CD4-positive, alpha-beta T cell treated with Interleukin-4 for 4 hours (primary cell): ENCODE measurements around the gene CD5L.

Source experiments
- DNase-seq: peaks from one replicate; pipeline ENCODE4 v3.0.0-alpha.2; 2020

The CD5L gene

DNA sequence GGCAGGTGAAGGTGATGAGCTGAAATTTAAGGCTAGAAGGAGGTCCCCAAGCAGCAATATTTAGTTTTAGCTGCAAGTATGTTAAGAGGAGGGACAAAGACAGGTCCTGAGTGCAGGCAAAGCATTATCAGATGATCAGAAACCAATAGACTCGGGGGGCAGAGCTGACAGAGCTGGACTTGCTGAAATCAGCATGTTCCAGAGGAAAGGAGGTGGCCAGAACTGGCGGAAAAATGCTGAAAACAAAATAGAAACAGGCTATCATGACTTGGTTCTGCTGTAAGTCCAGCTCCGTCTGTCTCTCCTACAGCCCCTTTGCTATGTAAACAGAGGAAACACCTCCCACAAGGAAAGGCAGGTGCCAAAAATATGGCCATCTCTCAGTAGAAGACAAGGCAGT lies at the start of gene CD5L:
CD5L (minus strand) TSS at position 101 of the 400 bp plus-strand sequence. CDS start 107 bp downstream, outside the sequence.
- DNase-seq: no peak

DNA sequence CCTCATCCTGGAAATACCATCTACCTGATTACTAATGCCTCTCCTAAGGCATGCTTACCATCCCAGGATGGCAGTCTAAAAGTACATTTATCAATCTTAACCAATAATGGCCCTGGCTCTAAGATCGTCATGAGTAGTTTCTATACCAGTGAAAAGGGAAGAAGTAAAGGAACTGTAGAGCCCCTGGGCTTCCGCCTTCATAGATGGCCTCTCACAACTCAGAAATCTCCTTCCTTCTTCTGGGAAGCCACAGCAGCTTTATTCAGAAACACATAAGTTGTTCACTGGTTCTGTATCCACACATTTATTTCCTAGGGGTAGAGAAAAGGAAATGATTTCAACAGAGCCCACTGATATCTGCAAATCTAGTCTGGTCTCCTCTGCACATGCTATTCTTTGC lies 41.0 kb upstream of the CD5L start:
- DNase-seq: no peak

DNA sequence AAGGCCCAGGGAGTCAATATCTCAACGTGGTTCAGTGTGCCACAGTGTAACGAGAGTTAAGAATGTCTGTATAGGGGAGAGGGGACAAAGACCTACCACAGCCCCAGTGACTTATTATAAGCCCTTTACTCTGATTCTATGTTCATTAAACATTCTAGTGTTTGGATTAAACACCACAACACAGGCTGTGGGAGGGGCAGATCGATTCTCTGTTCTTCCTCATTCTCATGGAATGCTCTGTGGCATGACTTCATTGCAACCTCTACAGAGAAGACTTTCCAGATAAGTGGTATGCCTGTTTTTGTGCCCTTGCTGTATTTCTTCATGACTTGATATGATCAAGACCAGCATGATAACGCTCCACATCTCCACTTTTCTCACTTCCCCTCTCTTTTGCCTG lies 39.0 kb upstream of the CD5L start:
- DNase-seq: no peak

DNA sequence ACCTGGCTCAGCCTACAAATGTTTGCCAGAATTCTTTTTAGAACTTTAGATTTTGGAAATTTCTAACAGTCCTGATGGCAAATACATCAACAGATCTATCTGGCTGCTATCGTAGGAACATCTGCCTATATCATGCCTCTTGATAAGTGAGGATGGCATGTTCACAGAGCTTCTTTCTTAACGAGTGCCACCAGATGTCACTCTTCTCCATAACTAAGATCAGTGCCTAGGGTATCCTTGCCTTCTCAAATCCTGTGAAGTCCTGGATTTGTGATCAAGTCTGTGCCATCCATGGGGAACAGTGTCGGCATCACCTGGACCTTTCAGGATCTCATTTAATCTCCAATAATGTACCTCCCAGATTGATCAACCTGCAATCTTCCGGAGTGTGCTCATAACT lies 36.5 kb upstream of the CD5L start:
- DNase-seq: no peak

DNA sequence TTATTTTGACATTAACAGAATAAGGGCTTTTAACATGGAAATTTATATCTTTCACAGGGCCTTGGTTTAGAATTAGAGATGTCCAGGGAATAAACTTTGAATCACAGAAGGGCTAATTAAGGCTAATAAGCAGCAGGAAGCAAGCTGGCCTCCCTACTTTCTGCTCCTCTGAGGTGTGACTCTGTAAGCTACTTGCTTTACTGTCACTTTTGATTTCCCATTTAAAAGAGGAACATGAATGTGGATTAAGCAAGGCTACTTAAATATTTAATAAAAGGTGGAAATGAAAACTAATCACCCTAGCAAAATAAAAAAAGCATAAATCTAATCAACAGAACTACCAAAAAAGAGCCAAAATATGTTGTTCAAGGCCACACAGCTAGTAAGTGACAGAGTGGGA lies 28.9 kb upstream of the CD5L start:
- no peak for DNase-seq

DNA sequence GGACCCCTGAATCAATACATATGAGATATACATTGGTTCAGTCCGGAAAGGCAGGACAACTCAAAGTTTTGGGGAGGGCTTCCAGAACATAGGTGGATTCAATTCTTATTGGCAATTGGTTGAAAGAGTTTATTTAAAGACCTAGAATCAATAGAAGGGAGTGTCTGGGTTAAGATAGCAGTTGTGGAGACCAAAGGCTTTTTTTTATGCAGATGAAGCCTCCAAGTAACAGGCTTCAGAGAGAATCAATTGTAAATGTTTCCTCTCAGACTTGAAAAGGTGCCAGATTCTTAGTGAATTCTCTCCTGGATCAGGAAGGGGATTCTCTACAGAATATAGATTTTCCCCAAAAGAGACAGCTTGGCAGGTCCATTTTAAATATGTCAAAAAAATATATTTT lies 27.0 kb upstream of the CD5L start:
- DNase-seq: no peak

DNA sequence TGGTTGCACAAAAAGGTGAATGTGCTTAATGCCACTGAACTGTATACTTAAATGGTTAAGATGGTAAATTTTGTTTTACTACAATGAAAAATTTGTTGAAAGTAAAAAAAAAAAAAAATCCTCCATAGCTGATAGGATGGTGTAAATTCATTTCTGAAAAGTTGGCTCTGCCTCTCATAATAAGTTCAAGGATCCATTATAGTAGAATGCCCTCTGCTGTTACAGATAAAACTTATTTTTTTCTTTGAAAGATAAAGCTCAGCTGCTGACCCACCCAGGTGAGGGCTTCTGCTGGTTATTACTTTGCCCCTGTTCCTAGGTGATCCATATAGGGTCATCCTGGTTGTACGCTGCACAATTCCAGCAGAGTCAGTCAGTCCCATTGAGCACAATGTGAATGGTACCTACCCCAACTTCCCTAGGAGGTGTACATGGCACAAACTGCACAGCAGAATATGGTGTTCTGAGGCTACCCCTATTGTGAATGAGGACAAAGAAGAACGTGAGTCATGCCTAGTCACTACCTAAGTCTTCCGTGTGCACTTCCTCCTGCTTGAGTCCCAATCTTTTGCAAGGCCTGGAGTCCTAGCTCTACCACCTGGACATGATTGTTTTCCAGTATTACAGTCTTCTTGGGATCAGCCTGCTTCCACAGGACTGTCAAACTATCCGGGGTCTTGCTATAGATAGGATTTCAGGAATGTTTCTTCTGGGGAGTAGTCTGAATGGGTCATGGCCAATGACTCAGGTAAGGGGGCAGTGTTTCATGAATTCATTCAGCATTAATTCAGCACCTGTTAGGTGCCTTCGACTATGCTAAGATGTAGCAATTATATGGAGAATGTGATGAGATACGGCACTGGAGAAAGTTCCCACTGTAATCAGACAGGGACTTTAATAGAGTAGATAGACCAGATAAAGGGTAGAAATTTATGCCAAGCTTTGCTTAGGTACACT lies 20.8 kb upstream of the CD5L start:
- no peak for DNase-seq

DNA sequence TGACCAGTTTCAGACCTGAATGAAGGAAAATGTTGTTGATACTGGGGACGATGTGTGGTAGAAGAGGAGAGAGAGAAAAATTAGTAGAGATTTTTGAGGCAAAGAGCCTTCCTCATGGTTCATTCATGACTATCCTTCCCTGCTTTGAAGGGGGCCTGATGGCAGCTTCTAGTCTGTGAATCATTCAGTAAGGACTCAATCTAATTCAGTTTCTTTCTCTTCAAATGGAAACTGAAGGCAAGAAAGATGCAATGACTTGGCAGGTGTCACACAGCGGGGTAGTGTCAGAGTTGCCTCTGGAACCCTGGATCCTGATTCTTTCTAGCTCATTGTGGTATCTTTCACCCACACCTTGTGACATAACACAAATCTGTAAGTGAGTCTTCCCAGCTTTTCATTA lies 14.9 kb upstream of the CD5L start:
- no peak for DNase-seq

DNA sequence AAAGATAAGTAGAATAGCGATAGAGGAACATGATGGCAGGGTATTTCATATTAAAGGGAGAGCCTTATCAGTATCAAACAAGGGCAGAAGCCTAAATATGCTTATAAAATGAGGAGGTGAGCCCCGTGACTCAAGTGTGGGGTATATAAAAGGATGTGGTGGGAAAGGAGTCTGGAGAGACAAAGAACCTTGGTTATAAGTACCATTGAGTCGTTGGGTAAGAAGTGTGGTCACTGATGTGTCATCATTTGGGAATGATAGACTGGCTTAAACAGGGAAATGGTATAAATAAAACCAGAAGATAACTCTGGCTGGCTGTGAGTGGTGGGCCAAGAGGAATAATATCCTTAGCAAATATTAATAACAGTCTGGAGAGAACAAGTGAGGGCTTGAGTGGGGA lies 10.9 kb upstream of the CD5L start:
- no peak for DNase-seq

DNA sequence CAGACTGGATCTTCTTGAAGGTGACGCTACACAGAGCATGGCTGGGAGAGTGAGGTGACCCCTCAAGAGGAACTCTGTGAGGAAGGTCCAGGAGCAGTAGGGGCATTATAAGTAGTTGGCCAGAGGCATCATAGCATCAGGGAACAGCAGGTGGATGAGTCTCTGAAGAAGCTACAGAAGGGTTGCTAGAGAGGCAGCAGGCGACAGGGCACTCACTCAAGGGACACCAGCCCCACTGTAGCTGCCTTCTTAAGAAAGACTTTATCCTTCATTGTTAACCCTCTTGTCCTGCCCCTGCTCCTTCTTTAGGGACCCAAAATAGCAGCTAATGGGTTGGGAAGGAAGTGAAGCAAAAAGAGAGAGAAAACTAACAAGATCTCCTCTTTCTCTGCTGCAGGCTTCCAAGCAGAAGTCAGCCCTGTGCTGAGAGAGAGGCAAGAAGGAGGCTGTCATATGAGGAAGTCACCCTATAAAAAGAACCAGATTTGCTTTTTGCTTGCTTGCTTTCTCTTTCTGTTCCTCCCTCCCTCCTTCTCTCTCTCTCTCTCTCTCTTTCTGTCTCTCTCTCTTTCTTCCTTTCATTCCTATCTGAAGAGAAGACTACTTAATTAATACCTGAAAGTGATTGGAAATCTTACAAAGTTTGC lies 7.7 kb upstream of the CD5L start:
- no peak for DNase-seq

DNA sequence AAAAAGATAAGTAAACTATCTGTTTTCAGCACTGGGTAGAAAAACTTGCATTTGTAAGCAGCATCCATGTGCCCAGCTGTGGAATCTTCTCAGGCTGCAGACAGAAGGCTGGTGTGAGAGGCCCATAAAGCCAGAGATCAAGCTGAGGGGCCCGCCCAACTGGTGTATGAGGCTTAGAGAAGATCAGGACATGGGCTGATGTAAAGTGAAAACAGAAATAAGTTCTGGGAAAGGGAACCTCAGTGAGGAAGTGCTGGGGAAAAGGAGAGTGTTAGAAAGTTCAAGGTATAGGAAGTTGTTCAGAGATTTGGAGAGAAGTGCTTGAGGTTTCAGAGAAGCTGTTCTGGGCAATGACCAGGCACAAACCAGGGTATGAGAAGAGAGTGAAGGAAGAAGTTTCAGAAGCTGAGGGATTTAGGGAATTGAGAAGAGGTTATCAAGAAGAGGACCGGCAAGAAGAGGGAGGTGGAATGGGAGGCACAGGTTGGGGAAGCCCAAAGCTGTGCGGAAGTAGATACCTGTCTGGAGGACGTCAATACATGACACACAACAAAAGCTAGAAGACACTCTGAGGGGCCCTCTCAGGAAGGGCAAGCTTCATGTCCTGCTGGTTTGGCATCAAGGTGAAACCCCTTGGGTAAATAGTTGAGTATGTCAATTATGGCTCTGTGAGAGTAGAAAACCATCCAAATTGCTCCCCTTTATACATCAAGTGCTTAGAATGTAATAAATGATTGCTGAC lies 2.7 kb upstream of the CD5L start:
- DNase-seq: no peak

DNA sequence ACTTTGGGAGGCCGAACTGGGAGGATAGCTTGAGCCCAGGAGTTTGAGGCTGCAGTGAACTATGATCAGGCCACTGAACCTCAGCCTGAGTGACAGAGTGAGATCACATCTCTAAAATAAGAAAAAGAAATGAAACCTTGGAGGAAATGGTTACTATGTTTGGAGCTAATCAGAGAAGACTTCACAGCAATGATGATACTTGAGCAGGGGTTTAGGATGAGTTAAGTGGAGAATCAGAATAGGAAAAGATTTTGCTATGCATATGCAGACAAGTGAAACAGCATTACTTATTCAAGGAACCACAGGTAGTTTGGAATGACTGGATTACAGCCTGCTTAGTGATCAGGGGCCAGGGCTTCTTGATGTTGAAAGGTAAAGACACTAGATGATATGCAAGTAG lies 1.3 kb upstream of the CD5L start:
- no peak for DNase-seq

DNA sequence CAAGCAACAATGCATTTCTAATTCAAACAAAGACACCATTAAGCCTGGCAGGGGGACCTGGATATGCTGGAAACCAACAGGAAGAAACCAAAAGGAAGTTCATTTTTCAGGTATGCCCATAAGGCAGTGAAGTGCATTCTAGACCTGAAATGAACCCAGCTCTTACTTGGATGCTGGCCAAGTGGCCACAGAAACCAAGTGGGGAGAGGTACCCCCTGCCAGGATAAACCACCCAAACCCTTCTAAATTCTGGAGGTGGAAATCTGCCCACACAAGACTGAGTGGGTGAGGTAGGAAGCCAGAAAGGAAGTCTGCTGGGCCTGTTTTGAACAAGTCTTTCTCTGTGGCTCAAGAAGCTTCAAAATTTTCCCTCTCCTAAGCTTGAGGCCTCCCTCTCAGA lies 2.6 kb downstream of the CD5L start:
- no peak for DNase-seq

DNA sequence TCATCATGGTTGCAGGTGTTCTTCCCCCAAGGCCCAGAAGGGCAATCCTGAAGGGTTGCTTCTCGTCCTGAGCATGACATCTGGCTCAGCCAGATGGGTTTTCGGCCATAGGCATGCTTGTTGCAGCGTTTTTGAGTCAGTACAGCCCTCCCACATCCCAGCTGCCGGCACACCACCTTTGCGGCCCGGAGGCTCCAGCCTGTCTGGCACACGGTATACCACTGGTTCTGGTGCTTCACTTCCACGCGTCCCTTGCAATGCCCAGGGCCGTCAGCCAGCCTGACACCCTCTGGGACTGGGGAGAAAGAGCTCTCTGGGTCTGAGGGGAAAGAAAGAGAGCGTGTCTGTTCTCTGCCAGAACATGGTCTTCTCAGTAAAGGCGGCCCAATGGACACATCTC lies 7.2 kb downstream of the CD5L start:
- no peak for DNase-seq

DNA sequence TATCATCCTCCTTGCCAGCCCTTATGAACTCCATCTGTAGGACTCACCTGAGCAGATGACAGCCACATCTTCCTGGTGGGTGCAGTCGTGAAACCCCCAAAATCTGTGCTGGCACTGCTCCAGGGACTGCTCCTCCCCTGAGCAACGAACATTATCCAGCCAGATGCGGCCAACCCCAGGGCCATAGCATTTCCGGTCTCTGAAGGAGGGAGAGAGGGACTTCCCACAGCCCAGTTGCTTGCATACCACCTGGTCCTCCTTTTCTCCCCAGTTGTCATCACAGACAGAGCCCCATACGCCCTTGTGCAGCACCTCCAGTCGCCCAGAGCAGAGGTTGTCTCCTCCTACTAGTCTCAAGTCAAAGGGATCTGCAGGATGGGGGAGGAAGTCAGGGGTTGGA lies 8.5 kb downstream of the CD5L start:
- DNase-seq: no peak

DNA sequence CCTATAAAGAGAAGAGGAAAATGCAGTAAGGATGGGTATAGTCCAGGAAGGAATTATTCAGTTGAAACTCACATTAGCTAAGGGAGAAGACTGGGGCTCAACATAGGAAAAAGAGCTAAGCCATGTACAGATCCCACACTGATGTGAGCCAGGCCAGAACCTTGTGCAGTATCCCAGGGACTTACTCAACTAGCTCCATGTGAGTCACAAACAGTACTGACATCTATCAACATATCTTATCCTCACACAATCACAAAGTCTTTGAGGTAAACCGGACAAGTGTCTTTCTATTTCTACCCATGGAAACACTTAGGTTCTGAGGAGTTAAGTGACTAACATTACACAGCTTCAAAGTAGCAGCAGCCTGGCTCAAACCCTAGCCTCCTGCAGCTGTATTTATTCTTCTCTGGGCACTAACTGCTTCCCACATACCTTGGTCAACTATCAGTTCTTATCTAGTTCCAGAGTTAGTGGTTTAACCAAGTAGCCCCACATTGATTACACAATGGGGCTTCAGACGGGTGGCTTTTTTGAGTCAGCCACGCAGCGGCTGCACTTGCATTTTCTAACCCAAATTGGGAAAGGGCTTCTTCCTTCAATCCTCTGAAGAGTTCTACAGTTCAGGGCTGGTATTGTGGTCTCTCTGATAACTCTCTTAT lies 9.5 kb downstream of the CD5L start:
- no peak for DNase-seq

DNA sequence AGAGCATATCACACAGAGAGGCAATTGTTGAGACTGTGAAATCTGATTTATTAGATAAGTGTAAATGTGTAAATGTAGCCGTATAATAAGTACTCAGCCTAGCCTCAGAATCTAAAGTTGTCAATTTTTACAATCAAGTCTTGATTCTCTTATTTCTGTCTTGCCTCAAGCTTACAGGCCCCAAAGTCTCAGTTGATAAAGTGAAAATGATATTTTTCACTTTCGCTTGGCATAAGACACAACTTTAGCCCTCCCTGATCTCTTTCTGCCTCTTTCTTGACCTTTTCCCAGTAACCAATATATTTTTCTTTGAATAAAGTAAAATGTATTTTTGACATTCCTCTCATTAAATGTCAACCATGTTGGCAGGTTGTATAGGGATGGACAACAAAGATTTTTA lies 10.7 kb downstream of the CD5L start:
- DNase-seq: no peak

DNA sequence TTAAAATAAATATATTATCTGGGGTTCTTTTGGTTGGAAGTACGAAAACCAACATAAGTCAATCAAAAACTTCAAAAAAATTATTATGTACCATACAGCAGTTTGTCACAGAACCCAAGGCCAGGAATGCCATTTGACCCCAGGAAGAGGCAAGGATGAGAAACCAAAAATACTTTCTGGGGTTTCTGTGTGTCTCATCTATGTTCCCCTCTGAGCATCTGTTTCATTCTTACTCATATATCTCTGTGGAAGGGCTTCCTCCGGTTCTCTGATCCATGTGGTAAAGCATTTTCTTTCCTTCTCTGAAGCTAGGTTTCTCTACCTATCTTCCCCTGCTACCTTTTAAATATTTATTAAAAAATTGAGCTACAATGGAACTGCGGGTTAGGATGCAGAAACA lies 11.9 kb downstream of the CD5L start:
- no peak for DNase-seq

DNA sequence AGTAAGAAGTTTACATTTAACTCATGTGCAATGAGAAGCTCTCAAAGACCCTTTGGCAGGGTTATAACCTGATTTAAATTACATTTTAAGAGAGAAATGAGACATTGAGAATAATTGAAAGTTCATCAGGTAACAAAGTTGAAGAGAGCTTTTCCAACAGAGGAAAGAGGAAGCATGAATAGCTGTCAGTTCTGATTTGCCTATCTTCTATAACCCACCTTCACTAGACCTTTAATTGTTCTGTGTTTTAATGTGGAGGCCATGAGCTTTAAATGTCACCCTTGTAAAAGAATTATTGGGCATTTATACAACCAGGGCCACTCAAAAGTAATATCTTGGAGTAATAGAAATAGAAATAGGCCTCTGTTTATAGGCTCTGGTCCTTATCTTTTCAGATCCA lies 12.4 kb downstream of the CD5L start:
- no peak for DNase-seq

DNA sequence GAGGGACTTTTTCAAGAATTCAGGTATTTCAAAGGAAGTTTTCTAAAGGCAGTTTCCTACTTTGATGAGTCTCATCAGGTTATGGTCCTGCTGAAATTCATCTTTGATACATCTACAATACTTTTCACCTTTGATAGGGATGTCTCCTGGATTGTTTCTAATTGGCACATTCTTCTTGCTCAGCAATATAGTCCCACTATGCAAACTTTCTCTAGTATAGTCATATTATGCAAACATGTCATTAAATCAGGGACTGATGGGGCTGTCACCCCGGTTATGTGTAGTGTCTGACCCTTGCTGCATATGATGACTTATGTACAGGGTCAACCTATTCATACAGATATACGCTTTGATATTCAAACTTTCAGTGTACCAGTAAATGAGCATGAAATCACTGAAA lies 21.3 kb downstream of the CD5L start:
- no peak for DNase-seq

DNA sequence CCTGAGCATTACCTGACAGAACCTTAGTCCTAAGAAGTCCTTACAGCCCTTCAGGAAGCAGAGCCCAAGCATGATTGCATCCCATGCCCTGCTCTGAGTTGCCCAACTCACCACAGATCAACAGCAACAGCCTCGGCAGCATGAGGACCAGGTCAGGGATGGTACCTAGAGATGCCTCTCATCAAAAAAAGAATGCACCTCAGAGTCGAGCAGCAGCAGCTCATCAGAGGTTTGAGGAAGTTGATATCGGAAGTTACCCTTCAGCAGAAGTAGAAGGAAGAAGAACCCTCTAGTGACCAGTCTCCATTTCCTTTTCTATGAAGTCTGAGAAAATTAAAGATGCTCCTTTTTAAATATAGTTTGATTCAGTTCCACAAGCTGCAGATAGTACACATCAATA lies 21.7 kb downstream of the CD5L start, which contains the start of gene FCRL1:
FCRL1 (minus strand) TSS at position 225 of the 400 bp plus-strand sequence; CDS start at position 142, 83 bp downstream.
- DNase-seq: no peak

DNA sequence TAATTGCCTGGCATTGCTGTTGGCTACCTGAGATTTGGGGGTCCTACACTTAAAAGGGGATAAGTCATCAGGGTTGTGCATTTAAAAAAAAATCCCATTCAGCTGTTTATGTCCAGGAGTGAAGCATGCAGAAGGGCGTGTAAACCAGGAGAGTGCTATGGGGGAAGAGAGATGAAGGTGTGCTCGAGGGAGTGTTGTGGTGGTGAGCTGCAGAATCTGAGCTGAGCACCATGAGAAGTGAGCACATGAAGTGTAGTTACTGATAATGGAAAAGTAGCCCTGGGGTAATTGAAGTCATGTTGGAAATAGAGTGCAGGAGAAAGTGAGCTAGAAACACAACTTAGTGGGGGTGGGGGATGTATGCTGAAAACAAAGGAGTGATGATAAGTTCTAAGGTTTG lies 22.4 kb downstream of the CD5L start:
- no peak for DNase-seq

DNA sequence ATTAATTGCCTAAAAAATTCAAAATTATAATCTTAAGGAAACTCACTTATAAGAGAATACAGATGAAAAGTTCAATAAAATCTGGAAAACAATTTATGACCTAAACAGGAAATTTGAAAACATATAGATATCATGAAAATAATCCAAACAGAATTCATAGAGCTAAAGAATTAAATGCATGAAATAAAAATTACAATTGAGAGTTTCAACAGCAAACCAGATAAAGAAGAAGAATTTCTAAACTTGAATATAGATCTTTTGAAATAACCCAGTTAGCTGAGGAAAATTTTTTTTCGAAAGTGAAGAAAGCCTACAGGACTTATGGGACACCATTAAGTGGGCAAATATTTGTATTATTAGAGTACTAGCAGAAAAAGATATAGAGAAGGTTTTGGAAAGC lies 28.3 kb downstream of the CD5L start:
- no peak for DNase-seq
